HG03097 (cell line): ENCODE data around the gene SPSB2.

Experiments used
- ATAC-seq: cut with Tn5 transposase; IDR thresholded peaks from one replicate; pipeline ENCODE4 v1.9.1; 2021; ENCODE audit not compliant: unreplicated experiment, low FRiP score

The SPSB2 gene

GRCh38 chr12:6823182-6824084 is 49.7 kb downstream of the SPSB2 start:
- no peak for ATAC-seq

GRCh38 chr12:6822426-6823135 is 50.5 kb downstream of the SPSB2 start:
- ATAC-seq: no peak

- ATAC-seq: no peak
Observed at GRCh38 chr12:6821591-6822425, 51.3 kb downstream of the SPSB2 start, which contains the start of gene GPR162. Gene GPR162 (plus strand): TSS chr12:6821821. CDS start chr12:6823899, 2,078 bp downstream.
